Hair follicle dermal papilla cell (primary cell): ENCODE results near the gene WDR73. TPM values are rescaled to one million over a fixed set of nuclear protein-coding genes. Genes with fewer than 3 reads are reported as not detected.

Experiments
- total RNA-seq: library from RNA; depleted of rRNA; stranded (reverse); fragments of >200 nt; gene quantifications from 2 replicates; pipeline ENCODE4 v1.2.3, GENCODE V29; 2012

The WDR73 gene
- 27.6 and 36.0 TPM in 2 replicates for total RNA-seq

DNA sequence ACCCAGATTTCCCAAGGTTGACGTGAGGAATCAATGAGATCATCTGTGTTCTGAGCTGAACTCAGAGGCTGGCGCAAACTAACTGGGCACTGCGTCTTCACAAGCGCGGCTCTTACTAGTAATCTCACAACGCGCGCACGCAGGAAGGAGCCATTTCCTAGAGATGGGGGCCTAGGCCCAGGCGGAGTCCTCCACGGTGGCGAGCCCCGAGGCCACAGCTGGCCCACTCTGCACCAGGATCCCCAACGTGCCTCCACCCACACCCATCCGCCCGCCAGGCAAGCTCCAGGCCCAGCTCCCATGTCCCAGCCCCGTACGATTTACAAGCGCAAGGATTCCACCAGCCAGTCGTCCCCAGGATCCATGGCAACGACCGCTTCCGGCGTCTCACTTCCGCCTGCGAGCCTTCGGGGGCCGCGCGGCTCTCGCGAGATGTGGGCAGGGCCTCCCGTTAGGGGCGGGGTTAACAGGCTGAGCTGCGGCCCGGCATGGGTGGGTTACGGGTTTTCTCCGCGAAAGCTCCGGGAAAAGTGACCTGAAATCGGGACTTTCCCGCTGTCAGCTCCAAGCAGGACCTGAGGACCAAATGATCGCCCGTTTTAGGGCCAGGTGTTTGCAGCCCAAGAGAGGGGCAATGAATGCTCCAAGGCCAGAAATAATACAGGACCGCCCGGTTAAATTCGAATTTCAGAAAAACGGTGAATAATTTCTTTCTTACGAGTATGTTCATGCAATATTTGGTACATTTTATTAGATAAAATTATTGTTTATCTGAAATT, at the start of gene WDR73:
WDR73 (minus strand) TSS at position 374 of the 779 bp plus-strand sequence; CDS start at position 365, 9 bp downstream.

DNA sequence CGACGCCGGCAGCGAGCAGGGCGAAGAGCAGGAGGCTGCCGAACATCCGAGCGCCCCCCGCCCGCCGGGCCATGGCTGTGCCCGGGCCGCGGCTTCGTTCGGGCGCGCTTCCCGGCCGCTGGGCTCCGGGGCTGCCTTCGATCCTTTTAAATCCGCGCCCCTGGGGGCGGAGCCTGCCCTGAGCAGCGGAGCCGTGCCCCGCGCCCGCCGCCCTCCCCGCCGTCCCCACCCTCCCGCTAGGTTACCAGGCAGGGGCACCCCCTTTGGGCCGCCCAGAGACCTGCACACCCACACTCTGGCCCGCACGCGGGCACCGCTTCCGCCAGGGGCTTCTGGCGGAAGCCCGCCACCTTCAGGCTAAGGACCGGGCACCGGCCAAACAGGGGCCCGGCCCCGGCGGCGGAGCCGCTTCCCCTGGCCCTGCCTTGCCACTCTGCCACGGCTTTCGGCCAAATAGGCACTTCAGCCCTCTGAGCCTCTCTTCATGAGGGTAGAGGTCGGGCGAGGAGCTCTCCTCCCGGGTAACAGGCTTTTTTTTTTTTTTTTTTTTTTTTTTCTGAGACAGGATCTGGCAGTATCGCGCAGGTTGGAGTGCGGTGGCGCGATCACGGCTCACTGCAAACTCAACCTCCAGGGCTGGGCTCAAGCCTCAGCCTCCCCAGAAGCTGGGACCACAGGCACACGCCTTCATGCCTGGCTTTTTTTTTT, 4.2 kb upstream of the WDR73 start, which contains the start of gene NMB:
NMB (minus strand) TSS at position 120 of the 708 bp plus-strand sequence; CDS start at position 73, 47 bp downstream.

DNA sequence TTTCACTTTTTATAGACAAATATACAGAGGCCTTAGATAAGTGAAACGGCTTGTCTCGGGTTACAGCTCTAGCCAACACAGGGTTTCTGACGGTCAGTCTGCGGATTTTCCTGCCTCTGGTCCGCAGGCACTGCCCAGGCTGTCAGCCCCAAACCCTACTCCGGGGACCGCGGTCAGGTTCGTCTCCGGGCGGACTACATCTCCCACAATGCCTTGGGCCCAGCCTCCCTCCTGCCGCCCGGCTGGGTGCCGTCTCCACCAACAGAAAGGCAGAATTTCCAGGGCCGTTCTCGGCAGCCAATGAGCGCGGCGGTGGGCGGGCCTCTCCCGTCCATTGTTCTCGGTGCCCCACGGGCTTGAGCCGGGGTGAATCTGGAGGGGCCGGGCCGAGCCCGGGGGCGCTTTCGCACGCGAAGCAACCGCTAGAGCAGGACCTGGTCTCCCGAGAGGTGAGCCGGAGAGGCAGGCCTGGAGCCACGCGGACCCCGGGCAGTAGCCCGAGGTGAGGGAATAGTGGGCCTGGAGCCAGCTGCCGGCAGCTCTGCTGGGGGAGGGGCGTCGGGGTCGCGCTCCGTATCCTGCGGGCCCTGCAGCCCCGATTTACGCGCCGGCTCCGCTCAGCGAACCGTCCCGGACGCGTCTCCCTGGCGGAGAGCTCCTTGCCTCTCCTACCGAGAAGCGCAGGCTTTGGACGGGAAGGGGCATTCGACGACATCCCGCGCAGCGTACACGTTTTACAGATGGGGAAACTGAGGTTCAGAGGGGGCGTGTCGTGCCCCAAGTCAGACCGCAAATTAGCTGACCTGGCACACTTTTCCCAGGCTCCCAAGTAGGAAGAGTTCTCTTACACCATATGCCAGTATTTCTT, 53.2 kb downstream of the WDR73 start, which contains the start of gene ZSCAN2:
ZSCAN2 (plus strand) TSS at position 323 of the 868 bp plus-strand sequence. CDS start 2,919 bp downstream, outside the sequence.

Other genes with a start within 250 kb of the WDR73 start
- 7.5 and 7.8 TPM in 2 replicates for gene ZSCAN2, start 53.3 kb downstream of the WDR73 start, total RNA-seq
- gene NMB, start 3.9 kb upstream of the WDR73 start, total RNA-seq = 2.4 and 2.8 TPM in 2 replicates
- 128 and 145 TPM in 2 replicates for gene SEC11A, start 61.9 kb upstream of the WDR73 start, total RNA-seq
- 14.8 and 16.1 TPM in 2 replicates for gene ZNF592, start 94.3 kb upstream of the WDR73 start, total RNA-seq
- 0.12 and 0.32 TPM in 2 replicates for gene ALPK3, start 163.1 kb upstream of the WDR73 start, total RNA-seq
- gene SLC28A1, start 230.4 kb upstream of the WDR73 start, total RNA-seq = not detected in 2 replicates